ENCODE data around the gene IL17D.

IL17D gene

GRCh38 chr13:20702915-20703779 lies at the start of gene IL17D:
IL17D (plus strand) TSS chr13:20703699; CDS start chr13:20704002, 303 bp downstream.
- peaks cover 35% of the 10 kb centered on the region for H3K27me3 ChIP-seq (ENCODE audit: control insufficient read depth, insufficient read depth, low read length)
- H3K27ac ChIP-seq (ENCODE audit: low read depth, low read length) = no peak within 1 kb of the TSS
- peaks cover 4% of the 10 kb centered on the region; the same call in 1 of the 2 replicates for H3K4me1 ChIP-seq (ENCODE audit: control insufficient read depth, insufficient read depth, low read length)
- no peaks in the 10 kb centered on the region for H3K9me3 ChIP-seq (ENCODE audit: control insufficient read depth, insufficient read depth, low read length)
- H3K36me3 ChIP-seq (ENCODE audit: control insufficient read depth, insufficient read depth, low read length) = no peaks in the 10 kb centered on the region
- peak within 1 kb of the TSS; percentile 78 for H3K4me3 ChIP-seq (ENCODE audit: low read depth, low read length)
- H3K9ac ChIP-seq (ENCODE audit: low read depth, low read length) = peak within 1 kb of the TSS; percentile 45; the same call in 1 of the 2 replicates

- no peaks in the 10 kb centered on the region for H3K4me1 ChIP-seq (ENCODE audit: control insufficient read depth, insufficient read depth, low read length)
- H3K27me3 ChIP-seq (ENCODE audit: control insufficient read depth, insufficient read depth, low read length) = no peaks in the 10 kb centered on the region
- H3K9me3 ChIP-seq (ENCODE audit: control insufficient read depth, insufficient read depth, low read length) = no peaks in the 10 kb centered on the region
- no peak overlapping the region for H3K4me3 ChIP-seq (ENCODE audit: low read depth, low read length)
- no peak overlapping the region for H3K9ac ChIP-seq (ENCODE audit: low read depth, low read length)
- H3K36me3 ChIP-seq (ENCODE audit: control insufficient read depth, insufficient read depth, low read length) = no peaks in the 10 kb centered on the region
- H3K27ac ChIP-seq (ENCODE audit: low read depth, low read length) = no peak overlapping the region
Observed at GRCh38 chr13:20654156-20654555, 49.3 kb upstream of the IL17D start.

- Histone ChIP-seq H3K27ac (ENCODE audit: low read depth, low read length) (no peak overlapping the region), H3K36me3 (ENCODE audit: control insufficient read depth, insufficient read depth, low read length) (no peaks in the 10 kb centered on the region), H3K9ac (ENCODE audit: low read depth, low read length) (no peak overlapping the region), H3K4me1 (ENCODE audit: control insufficient read depth, insufficient read depth, low read length) (no peaks in the 10 kb centered on the region), H3K27me3 (ENCODE audit: control insufficient read depth, insufficient read depth, low read length) (no peaks in the 10 kb centered on the region), H3K4me3 (ENCODE audit: low read depth, low read length) (no peak overlapping the region), H3K9me3 (ENCODE audit: control insufficient read depth, insufficient read depth, low read length) (no peaks in the 10 kb centered on the region)
Observed at GRCh38 chr13:20658451-20659040, 45.0 kb upstream of the IL17D start.

DNA sequence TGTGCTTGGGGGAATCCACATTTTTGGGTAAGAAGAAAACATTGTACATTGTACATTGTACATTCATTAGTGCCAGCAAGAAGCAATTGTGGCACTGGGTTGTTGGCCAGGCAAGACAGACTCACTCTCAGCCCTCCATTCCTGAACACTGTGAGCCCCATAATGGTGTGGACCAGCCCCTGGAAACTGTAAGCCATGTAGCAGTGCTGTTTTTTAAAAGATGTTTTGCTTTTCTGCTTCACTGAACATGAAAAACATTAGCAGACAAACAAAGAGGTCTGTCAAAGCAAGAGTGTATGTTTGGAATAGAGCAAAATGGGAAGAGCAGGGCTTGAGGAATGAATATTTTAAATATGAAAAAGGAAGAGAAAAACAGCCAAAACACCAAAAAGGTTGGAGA lies 39.1 kb upstream of the IL17D start:
- Histone ChIP-seq H3K4me1 (ENCODE audit: control insufficient read depth, insufficient read depth, low read length) (no peaks in the 10 kb centered on the region), H3K36me3 (ENCODE audit: control insufficient read depth, insufficient read depth, low read length) (no peaks in the 10 kb centered on the region), H3K4me3 (ENCODE audit: low read depth, low read length) (no peak overlapping the region), H3K9me3 (ENCODE audit: control insufficient read depth, insufficient read depth, low read length) (no peaks in the 10 kb centered on the region), H3K27me3 (ENCODE audit: control insufficient read depth, insufficient read depth, low read length) (no peaks in the 10 kb centered on the region), H3K27ac (ENCODE audit: low read depth, low read length) (no peak overlapping the region), H3K9ac (ENCODE audit: low read depth, low read length) (no peak overlapping the region)

DNA sequence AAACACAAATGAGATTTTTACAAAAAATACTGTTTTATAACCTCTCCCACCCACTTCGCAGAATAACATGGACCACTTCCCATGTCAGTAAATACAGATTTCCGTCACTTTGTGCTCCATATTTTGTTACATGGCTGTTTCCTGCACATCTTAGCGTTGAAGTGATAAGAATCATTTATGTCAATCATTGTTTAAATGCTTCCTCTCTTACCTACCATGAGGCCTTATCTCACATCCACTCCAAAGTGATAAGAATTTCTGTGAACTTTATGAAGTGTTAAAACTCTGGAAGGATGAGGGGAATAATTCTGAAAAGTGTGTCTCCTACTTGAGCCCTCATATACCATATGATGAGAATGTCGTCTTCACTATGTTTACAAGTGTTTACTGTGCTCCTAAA lies 36.6 kb upstream of the IL17D start:
- no peak overlapping the region for H3K9ac ChIP-seq (ENCODE audit: low read depth, low read length)
- H3K4me3 ChIP-seq (ENCODE audit: low read depth, low read length) = no peak overlapping the region
- H3K36me3 ChIP-seq (ENCODE audit: control insufficient read depth, insufficient read depth, low read length) = no peaks in the 10 kb centered on the region
- no peaks in the 10 kb centered on the region for H3K9me3 ChIP-seq (ENCODE audit: control insufficient read depth, insufficient read depth, low read length)
- H3K27ac ChIP-seq (ENCODE audit: low read depth, low read length) = no peak overlapping the region
- H3K4me1 ChIP-seq (ENCODE audit: control insufficient read depth, insufficient read depth, low read length) = no peaks in the 10 kb centered on the region
- H3K27me3 ChIP-seq (ENCODE audit: control insufficient read depth, insufficient read depth, low read length) = no peaks in the 10 kb centered on the region

GRCh38 chr13:20667857-20668437 lies 35.6 kb upstream of the IL17D start:
- Histone ChIP-seq H3K9me3 (ENCODE audit: control insufficient read depth, insufficient read depth, low read length) (no peaks in the 10 kb centered on the region), H3K27me3 (ENCODE audit: control insufficient read depth, insufficient read depth, low read length) (no peaks in the 10 kb centered on the region), H3K4me3 (ENCODE audit: low read depth, low read length) (no peak overlapping the region), H3K27ac (ENCODE audit: low read depth, low read length) (no peak overlapping the region), H3K9ac (ENCODE audit: low read depth, low read length) (no peak overlapping the region), H3K36me3 (ENCODE audit: control insufficient read depth, insufficient read depth, low read length) (no peaks in the 10 kb centered on the region), H3K4me1 (ENCODE audit: control insufficient read depth, insufficient read depth, low read length) (no peaks in the 10 kb centered on the region)

- H3K4me3 ChIP-seq (ENCODE audit: low read depth, low read length) = no peak overlapping the region
- H3K9me3 ChIP-seq (ENCODE audit: control insufficient read depth, insufficient read depth, low read length) = no peaks in the 10 kb centered on the region
- H3K27ac ChIP-seq (ENCODE audit: low read depth, low read length) = no peak overlapping the region
- H3K36me3 ChIP-seq (ENCODE audit: control insufficient read depth, insufficient read depth, low read length) = no peaks in the 10 kb centered on the region
- H3K27me3 ChIP-seq (ENCODE audit: control insufficient read depth, insufficient read depth, low read length) = no peaks in the 10 kb centered on the region
- no peaks in the 10 kb centered on the region for H3K4me1 ChIP-seq (ENCODE audit: control insufficient read depth, insufficient read depth, low read length)
- no peak overlapping the region for H3K9ac ChIP-seq (ENCODE audit: low read depth, low read length)
Observed at GRCh38 chr13:20669162-20669561, 34.3 kb upstream of the IL17D start.

- H3K9me3 ChIP-seq (ENCODE audit: control insufficient read depth, insufficient read depth, low read length) = no peaks in the 10 kb centered on the region
- H3K4me3 ChIP-seq (ENCODE audit: low read depth, low read length) = no peak overlapping the region
- H3K36me3 ChIP-seq (ENCODE audit: control insufficient read depth, insufficient read depth, low read length) = no peaks in the 10 kb centered on the region
- no peaks in the 10 kb centered on the region for H3K27me3 ChIP-seq (ENCODE audit: control insufficient read depth, insufficient read depth, low read length)
- H3K9ac ChIP-seq (ENCODE audit: low read depth, low read length) = no peak overlapping the region
- no peak overlapping the region for H3K27ac ChIP-seq (ENCODE audit: low read depth, low read length)
- H3K4me1 ChIP-seq (ENCODE audit: control insufficient read depth, insufficient read depth, low read length) = no peaks in the 10 kb centered on the region
Observed at GRCh38 chr13:20671789-20672188, 31.7 kb upstream of the IL17D start.

DNA sequence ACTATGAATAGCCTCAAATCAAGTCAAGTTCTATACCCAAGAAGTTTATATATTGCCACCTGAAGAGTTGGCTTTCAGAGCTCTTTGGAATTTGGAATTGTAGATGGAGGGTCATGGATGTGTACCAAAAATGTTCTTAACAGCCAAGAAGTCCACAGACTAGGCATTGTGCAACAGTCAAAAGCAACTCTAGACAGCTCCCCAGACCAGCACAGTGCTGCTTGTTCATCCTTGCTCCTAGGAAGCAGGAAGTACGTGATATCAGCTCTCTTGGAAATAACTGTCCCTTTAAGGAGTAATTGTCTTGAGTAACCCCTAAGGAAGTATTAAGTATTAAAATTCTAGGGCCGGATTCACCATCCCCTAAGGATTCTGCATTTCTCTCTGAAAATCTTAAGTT lies 30.7 kb upstream of the IL17D start:
- Histone ChIP-seq H3K36me3 (ENCODE audit: control insufficient read depth, insufficient read depth, low read length) (no peaks in the 10 kb centered on the region), H3K27ac (ENCODE audit: low read depth, low read length) (no peak overlapping the region), H3K4me3 (ENCODE audit: low read depth, low read length) (no peak overlapping the region), H3K9me3 (ENCODE audit: control insufficient read depth, insufficient read depth, low read length) (no peaks in the 10 kb centered on the region), H3K27me3 (ENCODE audit: control insufficient read depth, insufficient read depth, low read length) (no peaks in the 10 kb centered on the region), H3K9ac (ENCODE audit: low read depth, low read length) (no peak overlapping the region), H3K4me1 (ENCODE audit: control insufficient read depth, insufficient read depth, low read length) (no peaks in the 10 kb centered on the region)

- Histone ChIP-seq H3K27me3 (ENCODE audit: control insufficient read depth, insufficient read depth, low read length) (no peaks in the 10 kb centered on the region), H3K9me3 (ENCODE audit: control insufficient read depth, insufficient read depth, low read length) (no peaks in the 10 kb centered on the region), H3K27ac (ENCODE audit: low read depth, low read length) (no peak overlapping the region), H3K9ac (ENCODE audit: low read depth, low read length) (no peak overlapping the region), H3K36me3 (ENCODE audit: control insufficient read depth, insufficient read depth, low read length) (no peaks in the 10 kb centered on the region), H3K4me1 (ENCODE audit: control insufficient read depth, insufficient read depth, low read length) (peaks cover 3% of the 10 kb centered on the region; the same call in 1 of the 2 replicates), H3K4me3 (ENCODE audit: low read depth, low read length) (no peak overlapping the region)
Observed at GRCh38 chr13:20673715-20674114, 29.8 kb upstream of the IL17D start.

DNA sequence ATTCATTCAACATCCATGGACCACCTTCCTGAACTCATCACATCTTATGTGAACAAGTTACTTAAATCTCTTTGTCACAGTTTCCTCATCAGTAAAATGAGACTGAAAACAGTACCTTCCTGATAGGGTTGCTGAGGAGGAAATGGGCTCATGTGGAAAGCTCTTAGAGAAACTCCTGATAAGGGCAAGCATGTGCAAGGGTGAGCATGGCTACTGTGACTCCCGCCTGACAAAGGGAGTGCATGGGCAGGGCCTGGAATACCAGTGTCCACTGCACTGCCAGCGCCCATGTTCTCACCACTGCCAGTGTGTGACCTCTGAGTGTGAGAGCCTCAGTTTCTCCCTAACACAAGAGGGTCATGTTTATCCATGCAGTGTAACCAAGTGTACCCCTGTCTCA lies 27.3 kb upstream of the IL17D start:
- H3K9me3 ChIP-seq (ENCODE audit: control insufficient read depth, insufficient read depth, low read length) = no peaks in the 10 kb centered on the region
- H3K36me3 ChIP-seq (ENCODE audit: control insufficient read depth, insufficient read depth, low read length) = no peaks in the 10 kb centered on the region
- no peak overlapping the region for H3K4me3 ChIP-seq (ENCODE audit: low read depth, low read length)
- no peak overlapping the region for H3K27ac ChIP-seq (ENCODE audit: low read depth, low read length)
- no peak overlapping the region for H3K9ac ChIP-seq (ENCODE audit: low read depth, low read length)
- peaks cover 4% of the 10 kb centered on the region; the same call in 1 of the 2 replicates for H3K4me1 ChIP-seq (ENCODE audit: control insufficient read depth, insufficient read depth, low read length)
- H3K27me3 ChIP-seq (ENCODE audit: control insufficient read depth, insufficient read depth, low read length) = no peaks in the 10 kb centered on the region

Data from HUES48 (cell line).